GM19240 (cell line): ENCODE data around the gene TXNDC16.

Source experiments
- DNase-seq: peaks from one replicate; pipeline ENCODE4 v3.0.0; 2011; ENCODE audit warnings: low spot score; ENCODE audit not compliant: insufficient read length

TXNDC16 gene

DNA sequence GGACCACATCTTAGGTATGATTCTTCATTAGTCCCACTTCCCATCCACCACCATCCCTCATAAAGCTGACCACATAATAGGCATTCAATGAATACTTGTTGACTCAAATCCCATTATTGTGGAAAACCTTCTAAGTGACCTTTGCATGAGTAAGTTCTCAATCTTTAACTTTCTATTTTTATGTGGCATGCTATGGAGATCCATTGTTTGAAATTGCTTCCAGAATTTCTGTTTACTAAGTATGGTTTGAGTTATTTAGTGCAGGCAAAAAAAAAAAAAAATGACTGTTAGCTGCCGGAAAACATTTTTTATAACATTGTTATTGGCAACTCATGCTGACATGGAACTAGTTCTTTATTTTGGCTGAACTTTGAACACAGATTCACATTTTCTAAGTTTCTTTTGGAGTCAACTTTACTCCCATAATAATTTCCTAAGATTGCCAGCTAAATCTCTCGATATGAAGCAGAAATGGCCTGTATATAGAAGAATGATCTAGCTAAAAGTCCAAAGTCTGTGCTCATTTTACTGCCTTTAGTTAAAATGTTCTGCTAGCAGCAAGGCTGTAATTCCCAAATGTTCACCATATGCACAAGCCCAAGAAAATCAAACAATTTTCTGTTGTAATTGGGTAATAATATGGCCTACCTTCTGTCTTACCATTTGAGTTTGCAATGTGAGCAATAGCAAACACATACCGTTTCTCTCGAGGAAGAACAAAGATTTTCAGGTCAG is 160.3 kb downstream of the TXNDC16 start:
- no peak for DNase-seq
